CD14-positive monocyte (primary cell): Measurements from ENCODE around the gene VANGL1. TPM values are rescaled to one million over a fixed set of nuclear protein-coding genes. Genes with fewer than 3 reads are reported as not detected.

Experiments used
- DNase-seq, 3 donors: peaks; one replicate each; pipeline ENCODE4 v3.0.0-alpha.2; 2011 to 2022
- H2AFZ ChIP-seq: 2 replicates; pipeline ENCODE4 v1.6.0; 2012; ENCODE audit warnings: mild to moderate bottlenecking, low read depth, low read length, inconsistent platforms; ENCODE audit not compliant: insufficient read depth, poor library complexity, severe bottlenecking
- H3K27ac ChIP-seq, 2 donors: 1 replicate in 1 of 2; 2 replicates in 1 of 2; pipeline ENCODE4 v1.5.1; 2012 to 2013; ENCODE audit warnings: low read length in 2 of 2, control low read depth in 1 of 2, inconsistent platforms in 1 of 2, low read depth in 1 of 2, mild to moderate bottlenecking in 1 of 2
- H3K27me3 ChIP-seq, 2 donors: one replicate each; pipeline versions ENCODE4 v1.6.0 to v1.6.1; 2011 to 2013; ENCODE audit warnings: low read length in 2 of 2; ENCODE audit not compliant: control insufficient read depth in 2 of 2, insufficient read depth in 2 of 2
- H3K36me3 ChIP-seq, 2 donors: replicated peaks in 1 of 2; 1 replicate in 1 of 2; 2 replicates in 1 of 2; pipeline versions ENCODE4 v1.5.1 to v1.6.1; 2012 to 2013; ENCODE audit warnings: low read length in 2 of 2, control low read depth in 1 of 2, inconsistent platforms in 1 of 2, mild to moderate bottlenecking in 1 of 2; ENCODE audit not compliant: insufficient read depth in 2 of 2, control insufficient read depth in 1 of 2
- H3K4me1 ChIP-seq, 2 donors: 1 replicate in 1 of 2; 2 replicates in 1 of 2; pipeline versions ENCODE4 v1.5.1 to v1.6.1; 2012 to 2013; ENCODE audit warnings: low read length in 2 of 2, control low read depth in 1 of 2, inconsistent platforms in 1 of 2, mild to moderate bottlenecking in 1 of 2, moderate library complexity in 1 of 2; ENCODE audit not compliant: insufficient read depth in 2 of 2, control insufficient read depth in 1 of 2
- H3K4me2 ChIP-seq: replicated peaks from 2 replicates; pipeline ENCODE3; 2012; ENCODE audit warnings: low read length, moderate library complexity, mild to moderate bottlenecking; ENCODE audit not compliant: poor library complexity, severe bottlenecking; ENCODE audit errors: extremely low read depth
- H3K4me3 ChIP-seq, 3 experiments: fragments of 200-600 bp in 1 of 3; sonication (generic) in 1 of 3; replicated peaks in 1 of 3; 1 replicate in 2 of 3; 2 replicates in 1 of 3; pipeline ENCODE4 v1.5.1; 2011 to 2013; ENCODE audit warnings: low read length in 3 of 3, mild to moderate bottlenecking in 3 of 3, control low read depth in 2 of 3, low read depth in 2 of 3, inconsistent platforms in 1 of 3, moderate library complexity in 1 of 3
- H3K79me2 ChIP-seq: 2 replicates; pipeline ENCODE4 v1.6.0; 2012; ENCODE audit warnings: mild to moderate bottlenecking, control low read depth, inconsistent platforms, low read length, moderate library complexity; ENCODE audit not compliant: insufficient read depth
- H3K9ac ChIP-seq: 2 replicates; pipeline ENCODE4 v1.6.0; 2017; ENCODE audit warnings: low read length, mild to moderate bottlenecking; ENCODE audit not compliant: insufficient read depth, poor library complexity, severe bottlenecking
- H3K9me3 ChIP-seq, 2 donors: replicated peaks in 1 of 2; 1 replicate in 1 of 2; 2 replicates in 1 of 2; pipeline versions ENCODE4 v1.5.1 to v1.6.1; 2012 to 2013; ENCODE audit warnings: low read length in 2 of 2, control low read depth in 1 of 2; ENCODE audit not compliant: control insufficient read depth in 1 of 2, insufficient read depth in 1 of 2
- H4K20me1 ChIP-seq: 2 replicates; pipeline ENCODE4 v1.6.0; 2012; ENCODE audit warnings: mild to moderate bottlenecking, low read length, control low read depth, moderate library complexity; ENCODE audit not compliant: insufficient read depth
- H3K27ac Mint-ChIP-seq, 7 donors: one replicate each; pipeline ENCODE4 v1.8.0; 2020; ENCODE audit warnings: mild to moderate bottlenecking in 7 of 7, mixed read lengths in 7 of 7, moderate library complexity in 6 of 7, inconsistent platforms in 2 of 7
- H3K27me3 Mint-ChIP-seq, 3 donors: one replicate each; pipeline ENCODE4 v1.8.0; 2021 to 2022; ENCODE audit warnings: low read depth in 3 of 3, mild to moderate bottlenecking in 3 of 3, mixed read lengths in 3 of 3, moderate library complexity in 3 of 3, inconsistent platforms in 1 of 3
- H3K36me3 Mint-ChIP-seq, 2 donors: one replicate each; pipeline ENCODE4 v1.8.0; 2020; ENCODE audit warnings: mixed read lengths in 2 of 2, inconsistent platforms in 1 of 2, mild to moderate bottlenecking in 1 of 2
- H3K4me1 Mint-ChIP-seq: one replicate; pipeline ENCODE4 v1.8.0; 2020; ENCODE audit warnings: mild to moderate bottlenecking, mixed read lengths
- H3K4me3 Mint-ChIP-seq, 2 donors: one replicate each; pipeline ENCODE4 v1.8.0; 2020; ENCODE audit warnings: mild to moderate bottlenecking in 2 of 2, mixed read lengths in 2 of 2, moderate library complexity in 1 of 2
- H3K9me3 Mint-ChIP-seq, 7 donors: one replicate each; pipeline ENCODE4 v1.8.0; 2020 to 2022; ENCODE audit warnings: mixed read lengths in 7 of 7, mild to moderate bottlenecking in 6 of 7, moderate library complexity in 6 of 7, inconsistent platforms in 2 of 7
- WGBS: methylation state at CpG from one replicate; pipeline ENCODE4 v1.1.5; 2013; ENCODE audit warnings: missing lambda C conversion rate; ENCODE audit not compliant: insufficient coverage; 5-methylcytosine and 5-hydroxymethylcytosine counted together
- intact Hi-C, 2 donors: fragments of 100-400 bp; cut with micrococcal nuclease; formaldehyde crosslinking; loops; one replicate each; pipeline versions ENCODE4 v1.15.0 to v1.15.1; 2023
- polyA plus RNA-seq, 3 donors: library from polyadenylated mRNA; depleted of rRNA in 1 of 3; unstranded in 2 of 3; stranded (reverse) in 1 of 3; fragments of 300-500 nt in 2 of 3; fragments of >200 nt in 1 of 3; fragmentation: Illumina TruSeq in 2 of 3; gene quantifications; 1 replicate in 2 of 3; 2 replicates in 1 of 3; pipeline ENCODE4 v1.2.3, GENCODE V29; 2012 to 2021
- TF ChIP-seq, protein P1 (sequence below): fragments of 200-600 bp; IDR thresholded peaks from one replicate; pipeline ENCODE4 v1.8.0; 2022; ENCODE audit warnings: antibody characterized with exemption, mild to moderate bottlenecking

Gene VANGL1
- polyA plus RNA-seq, 3 donors = 0.67 to 2.0 (median 1.3) TPM

DNA sequence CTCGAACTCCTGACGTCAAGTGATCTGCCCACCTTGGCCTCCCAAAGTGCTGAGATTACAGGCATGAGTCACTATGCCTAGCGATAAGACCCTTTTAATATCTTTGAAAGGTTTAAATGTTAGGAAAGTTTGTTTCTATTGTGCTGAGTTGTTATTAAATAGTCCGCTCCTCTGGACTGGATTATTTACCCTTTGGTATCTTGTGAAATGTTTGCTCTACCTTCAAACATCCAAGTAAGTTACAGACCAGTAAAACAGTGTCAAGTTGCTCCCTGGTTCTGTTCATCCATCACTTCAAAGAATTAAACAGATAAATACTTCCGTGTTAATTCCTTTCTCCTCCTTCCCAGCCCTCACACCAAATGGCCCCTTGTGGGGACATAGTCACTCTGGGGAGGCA, 82.0 kb downstream of the VANGL1 start:
- no peaks in the 10 kb centered on the region for H3K9me3 Mint-ChIP-seq
- peaks cover 0 to 6% (median 0%) of the 10 kb centered on the region in 3 donors for H3K27me3 Mint-ChIP-seq
- no peak overlapping the region for H3K27ac ChIP-seq
- H2AFZ ChIP-seq = no peak overlapping the region
- H3K9me3 ChIP-seq = no peaks in the 10 kb centered on the region
- H3K36me3 Mint-ChIP-seq = no peaks in the 10 kb centered on the region
- no peak overlapping the region for H3K9ac ChIP-seq
- H3K4me2 ChIP-seq = no peak overlapping the region
- H3K27me3 ChIP-seq = no peaks in the 10 kb centered on the region
- intact Hi-C loops = no loop called here
- DNase-seq = no peak
- no peak overlapping the region for H3K4me3 ChIP-seq
- H3K36me3 ChIP-seq = no peaks in the 10 kb centered on the region
- H3K27ac Mint-ChIP-seq = no peak overlapping the region
- TF ChIP-seq, protein P1, sequence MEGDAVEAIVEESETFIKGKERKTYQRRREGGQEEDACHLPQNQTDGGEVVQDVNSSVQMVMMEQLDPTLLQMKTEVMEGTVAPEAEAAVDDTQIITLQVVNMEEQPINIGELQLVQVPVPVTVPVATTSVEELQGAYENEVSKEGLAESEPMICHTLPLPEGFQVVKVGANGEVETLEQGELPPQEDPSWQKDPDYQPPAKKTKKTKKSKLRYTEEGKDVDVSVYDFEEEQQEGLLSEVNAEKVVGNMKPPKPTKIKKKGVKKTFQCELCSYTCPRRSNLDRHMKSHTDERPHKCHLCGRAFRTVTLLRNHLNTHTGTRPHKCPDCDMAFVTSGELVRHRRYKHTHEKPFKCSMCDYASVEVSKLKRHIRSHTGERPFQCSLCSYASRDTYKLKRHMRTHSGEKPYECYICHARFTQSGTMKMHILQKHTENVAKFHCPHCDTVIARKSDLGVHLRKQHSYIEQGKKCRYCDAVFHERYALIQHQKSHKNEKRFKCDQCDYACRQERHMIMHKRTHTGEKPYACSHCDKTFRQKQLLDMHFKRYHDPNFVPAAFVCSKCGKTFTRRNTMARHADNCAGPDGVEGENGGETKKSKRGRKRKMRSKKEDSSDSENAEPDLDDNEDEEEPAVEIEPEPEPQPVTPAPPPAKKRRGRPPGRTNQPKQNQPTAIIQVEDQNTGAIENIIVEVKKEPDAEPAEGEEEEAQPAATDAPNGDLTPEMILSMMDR = no peak
- H3K4me1 ChIP-seq = peaks cover 37 to 43% of the 10 kb centered on the region in 2 donors
- WGBS = 100% methylated on average over 3 of the region's 5 CpGs
- no peak overlapping the region for H3K4me3 Mint-ChIP-seq
- H3K79me2 ChIP-seq = no peaks in the 10 kb centered on the region
- peaks cover 45% of the 10 kb centered on the region for H3K4me1 Mint-ChIP-seq
- no peaks in the 10 kb centered on the region for H4K20me1 ChIP-seq

DNA sequence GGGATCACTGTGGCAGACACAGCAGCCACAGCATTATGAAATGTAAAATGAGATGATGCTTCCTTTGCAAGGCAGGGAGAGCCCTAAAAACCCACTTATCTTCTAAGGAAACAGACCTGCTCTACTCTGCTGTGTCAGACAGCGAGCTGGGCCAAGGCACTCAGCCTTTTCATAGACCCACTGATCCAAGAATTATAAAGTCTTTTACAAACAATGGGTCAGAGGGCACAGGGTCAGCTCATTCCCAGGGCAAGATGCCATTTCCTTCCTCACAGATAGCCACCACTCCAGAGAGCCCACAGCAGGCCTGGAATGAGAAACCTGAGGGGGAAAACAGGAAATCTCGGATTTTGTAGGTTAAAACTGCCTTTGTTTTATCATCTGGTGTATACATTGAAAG, 83.8 kb downstream of the VANGL1 start:
- H3K27me3 ChIP-seq = no peaks in the 10 kb centered on the region
- no peaks in the 10 kb centered on the region for H3K9me3 ChIP-seq
- no peaks in the 10 kb centered on the region for H3K36me3 ChIP-seq
- Mint-ChIP-seq H3K9me3 (peaks cover 0 to 2% (median 0%) of the 10 kb centered on the region in 7 donors), H3K4me1 (peaks cover 60% of the 10 kb centered on the region), H3K36me3 (no peaks in the 10 kb centered on the region), H3K27ac (no peak overlapping the region), H3K27me3 (no peaks in the 10 kb centered on the region), H3K4me3 (no peak overlapping the region)
- no peak for DNase-seq
- no peak overlapping the region for H2AFZ ChIP-seq
- TF ChIP-seq, protein P1 = no peak
- H3K4me3 ChIP-seq = no peak overlapping the region
- H3K9ac ChIP-seq = no peak overlapping the region
- no peak overlapping the region for H3K27ac ChIP-seq
- H4K20me1 ChIP-seq = no peaks in the 10 kb centered on the region
- intact Hi-C loops = no loop called here
- 100% methylated on average over 1 of the region's 2 CpGs for WGBS
- no peaks in the 10 kb centered on the region for H3K79me2 ChIP-seq
- H3K4me2 ChIP-seq = no peak overlapping the region
- H3K4me1 ChIP-seq = peaks cover 56 to 62% of the 10 kb centered on the region in 2 donors
